IMR-90 (cell line): ENCODE results near the gene ADPRM. TPM values are rescaled to one million over a fixed set of nuclear protein-coding genes. Genes with fewer than 3 reads are reported as not detected.

Experiments
- ATAC-seq: fragments of 200-7000 bp; cut with Tn5 transposase; 2 replicates; pipeline ENCODE4 v1.9.1; 2020; ENCODE audit warnings: low read depth, mild to moderate bottlenecking, moderate library complexity
- BruUV-seq: library from RNA; stranded (reverse); fragments of 400-500 nt; replicated peaks from 2 replicates; lab custom pipeline; 2021; lab: Mats Ljungman, UMichigan
- CTCF ChIA-PET: fragments of 300-600 bp; formaldehyde crosslinking; extraction: SDS; loops from one replicate; lab custom pipeline; 2021; ENCODE audit warnings: antibody characterized with exemption; lab: Yijun Ruan, JAX
- POLR2A ChIA-PET: fragments of 300-600 bp; sonication (Branson Sonifier 250); formaldehyde crosslinking; loops from one replicate; lab custom pipeline; 2022; ENCODE audit warnings: antibody characterized with exemption; ENCODE audit not compliant: unreplicated experiment; lab: Charles Lee
- DNase-seq: peaks from one replicate; pipeline ENCODE4 v3.0.0; 2013
- H2AFZ ChIP-seq: replicated peaks from 2 replicates; pipeline ENCODE3; 2013; ENCODE audit warnings: low read length, mild to moderate bottlenecking; ENCODE audit not compliant: poor library complexity
- H2AK5ac ChIP-seq: 2 replicates; pipeline ENCODE4 v1.6.1; 2013; ENCODE audit warnings: low read depth, low read length, inconsistent platforms
- H2AK9ac ChIP-seq: replicated peaks from 2 replicates; pipeline ENCODE3; 2013; ENCODE audit warnings: mild to moderate bottlenecking, low read depth, low read length, moderate library complexity; ENCODE audit not compliant: poor library complexity
- H2BK120ac ChIP-seq: 2 replicates; pipeline ENCODE4 v1.6.1; 2013; ENCODE audit warnings: low read depth, low read length, inconsistent platforms
- H2BK15ac ChIP-seq: 3 replicates; pipeline ENCODE4 v1.6.1; 2013; ENCODE audit warnings: low read depth, low read length, inconsistent platforms
- H2BK20ac ChIP-seq: 2 replicates; pipeline ENCODE4 v1.6.1; 2013; ENCODE audit warnings: low read depth, mild to moderate bottlenecking, inconsistent platforms, low read length, moderate library complexity
- H2BK5ac ChIP-seq: 2 replicates; pipeline ENCODE4 v1.6.1; 2013; ENCODE audit warnings: mild to moderate bottlenecking, low read depth, low read length, inconsistent platforms; ENCODE audit not compliant: poor library complexity, severe bottlenecking
- H3K14ac ChIP-seq: replicated peaks from 2 replicates; pipeline ENCODE4 v1.6.1; 2013; ENCODE audit warnings: low read depth, low read length, inconsistent platforms
- H3K18ac ChIP-seq: 2 replicates; pipeline ENCODE4 v1.6.1; 2013; ENCODE audit warnings: low read depth, low read length, control low read depth
- H3K23ac ChIP-seq: 2 replicates; pipeline ENCODE4 v1.6.1; 2013; ENCODE audit warnings: low read depth, low read length, inconsistent platforms
- H3K27ac ChIP-seq: 2 replicates; pipeline ENCODE4 v1.5.1; 2013; ENCODE audit warnings: mild to moderate bottlenecking, control low read depth, low read length; ENCODE audit not compliant: insufficient read depth
- H3K27me3 ChIP-seq: 2 replicates; pipeline ENCODE4 v1.6.1; 2013; ENCODE audit warnings: low read length; ENCODE audit not compliant: control insufficient read depth, insufficient read depth
- H3K36me3 ChIP-seq: 2 replicates; pipeline ENCODE4 v1.6.1; 2013; ENCODE audit warnings: low read length, mixed read lengths; ENCODE audit not compliant: control insufficient read depth, insufficient read depth
- H3K4ac ChIP-seq: 2 replicates; pipeline ENCODE4 v1.6.1; 2013; ENCODE audit warnings: low read depth, low read length, inconsistent platforms
- H3K4me1 ChIP-seq: 2 replicates; pipeline ENCODE4 v1.6.1; 2013; ENCODE audit warnings: low read length, mixed read lengths; ENCODE audit not compliant: control insufficient read depth, insufficient read depth
- H3K4me2 ChIP-seq: 2 replicates; pipeline ENCODE4 v1.6.1; 2013; ENCODE audit warnings: low read depth, mild to moderate bottlenecking, control low read depth, low read length, moderate library complexity
- H3K4me3 ChIP-seq: 2 replicates; pipeline ENCODE4 v1.5.1; 2013; ENCODE audit warnings: low read depth, mild to moderate bottlenecking, control low read depth, low read length, moderate library complexity; ENCODE audit not compliant: insufficient read depth
- H3K56ac ChIP-seq: 2 replicates; pipeline ENCODE4 v1.6.1; 2013; ENCODE audit warnings: low read length, inconsistent platforms; ENCODE audit not compliant: insufficient read depth; ENCODE audit errors: extremely low read depth
- H3K79me1 ChIP-seq, 2 experiments: 2 replicates each; pipeline ENCODE4 v1.6.1; 2013; ENCODE audit warnings: low read length in 2 of 2, inconsistent platforms in 1 of 2, low read depth in 1 of 2
- H3K9ac ChIP-seq: 2 replicates; pipeline ENCODE4 v1.6.1; 2013; ENCODE audit warnings: low read depth, low read length, control low read depth
- H3K9me1 ChIP-seq: 2 replicates; pipeline ENCODE4 v1.6.1; 2013; ENCODE audit warnings: low read length, inconsistent platforms; ENCODE audit not compliant: insufficient read depth
- H3K9me3 ChIP-seq: 2 replicates; pipeline ENCODE4 v1.6.1; 2013; ENCODE audit warnings: low read length; ENCODE audit not compliant: control insufficient read depth, insufficient read depth
- H4K20me1 ChIP-seq: 2 replicates; pipeline ENCODE4 v1.6.1; 2013; ENCODE audit warnings: low read length, inconsistent platforms; ENCODE audit not compliant: insufficient read depth
- H4K5ac ChIP-seq: 2 replicates; pipeline ENCODE4 v1.6.1; 2013; ENCODE audit warnings: mild to moderate bottlenecking, low read depth, low read length, control low read depth
- H4K8ac ChIP-seq, 2 experiments: 2 replicates each; pipeline ENCODE4 v1.6.1; 2013; ENCODE audit warnings: low read depth in 2 of 2, low read length in 2 of 2, control low read depth in 1 of 2, inconsistent platforms in 1 of 2
- H4K91ac ChIP-seq: 2 replicates; pipeline ENCODE4 v1.6.1; 2013; ENCODE audit warnings: low read depth, low read length, inconsistent platforms; ENCODE audit not compliant: insufficient read depth
- BHLHE40 ChIP-seq: fragments of 150-350 bp; IDR thresholded peaks from 2 replicates; pipeline ENCODE4 v1.6.1; 2016; ENCODE audit warnings: mild to moderate bottlenecking, low read depth, low read length
- CHD1 ChIP-seq: IDR thresholded peaks from 2 replicates; pipeline ENCODE4 v1.6.1; 2012; ENCODE audit warnings: low read depth, low read length, improper control_type of control experiment
- CTCF ChIP-seq: conservative IDR thresholded peaks from 2 replicates; pipeline ENCODE4 v1.5.1; 2012; ENCODE audit warnings: mild to moderate bottlenecking, low read depth, low read length, improper control_type of control experiment
- ELK1 ChIP-seq: fragments of 150-350 bp; IDR thresholded peaks from 2 replicates; pipeline ENCODE4 v1.6.1; 2016; ENCODE audit warnings: low read depth, mild to moderate bottlenecking, low read length, moderate library complexity, borderline replicate concordance
- FOS ChIP-seq: fragments of 150-350 bp; IDR thresholded peaks from 2 replicates; pipeline ENCODE4 v1.6.1; 2016; ENCODE audit warnings: low read depth, low read length
- MAFK ChIP-seq: IDR thresholded peaks from 2 replicates; pipeline ENCODE4 v1.6.1; 2012; ENCODE audit warnings: low read depth, low read length, improper control_type of control experiment
- MAZ ChIP-seq: IDR thresholded peaks from 2 replicates; pipeline ENCODE4 v1.6.1; 2012; ENCODE audit warnings: low read depth, mild to moderate bottlenecking, low read length, improper control_type of control experiment, moderate library complexity, borderline replicate concordance
- MXI1 ChIP-seq: IDR thresholded peaks from 2 replicates; pipeline ENCODE4 v1.6.1; 2012; ENCODE audit warnings: low read depth, mild to moderate bottlenecking, low read length, moderate library complexity, borderline replicate concordance
- POLR2A ChIP-seq: IDR thresholded peaks from 2 replicates; pipeline ENCODE4 v1.6.1; 2012; ENCODE audit warnings: mild to moderate bottlenecking, low read depth, low read length
- RAD21 ChIP-seq: IDR thresholded peaks from 2 replicates; pipeline ENCODE4 v1.6.1; 2012; ENCODE audit warnings: low read length, improper control_type of control experiment
- RCOR1 ChIP-seq: IDR thresholded peaks from 2 replicates; pipeline ENCODE4 v1.6.1; 2012; ENCODE audit warnings: mild to moderate bottlenecking, low read length, improper control_type of control experiment; ENCODE audit not compliant: insufficient replicate concordance
- RFX5 ChIP-seq: IDR thresholded peaks from 2 replicates; pipeline ENCODE4 v1.8.0; 2012; ENCODE audit warnings: low read depth, mild to moderate bottlenecking, low read length, moderate library complexity
- SMC3 ChIP-seq: fragments of 150-350 bp; IDR thresholded peaks from 2 replicates; pipeline ENCODE4 v1.6.1; 2016; ENCODE audit warnings: low read depth, mild to moderate bottlenecking, antibody characterized with exemption, low read length, moderate library complexity
- USF2 ChIP-seq: fragments of 150-350 bp; IDR thresholded peaks from 2 replicates; pipeline ENCODE4 v1.6.1; 2017; ENCODE audit warnings: mild to moderate bottlenecking, antibody characterized with exemption, low read length, low read depth
- WGBS, 2 experiments: methylation state at CpG; one replicate each; pipeline versions ENCODE4 v1.1.5 to v1.1.7; 2013; ENCODE audit warnings: missing lambda C conversion rate in 2 of 2; ENCODE audit not compliant: insufficient read length in 1 of 2; ENCODE audit errors: extremely low coverage in 2 of 2; 5-methylcytosine and 5-hydroxymethylcytosine counted together
- dilution Hi-C: fragments of 300-500 bp; cut with HindIII; formaldehyde crosslinking; loops from one replicate; pipeline ENCODE4 v1.14.3; 2018; ENCODE audit warnings: low sequenced_read_pairs; ENCODE audit not compliant: unreplicated experiment
- in situ Hi-C: fragments of 300-500 bp; cut with MboI; formaldehyde crosslinking; loops from 3 replicates; pipeline ENCODE4 v1.14.3; 2019; ENCODE audit warnings: low sequenced_read_pairs, inconsistent platforms, mixed read lengths
- intact Hi-C: fragments of 100-400 bp; cut with micrococcal nuclease; formaldehyde crosslinking; loops from 2 replicates; pipeline ENCODE4 v1.10.0; 2022
- polyA plus RNA-seq, 3 experiments: library from polyadenylated mRNA; depleted of rRNA; stranded (reverse); fragments of >200 nt; gene quantifications; 2 replicates each; pipeline ENCODE4 v1.2.3, GENCODE V29; 2012; ENCODE audit warnings: low replicate concordance in 1 of 3
- total RNA-seq: library from RNA; depleted of rRNA; stranded (reverse); fragments of >200 nt; gene quantifications from 2 replicates; pipeline ENCODE4 v1.2.3, GENCODE V29; 2012

Gene ADPRM
- total and polyA plus RNA-seq, 2 of the 4 experiments (the other 2 are of a cell fraction): 7.4 to 12.2 TPM

- no peak overlapping the region for H3K27ac ChIP-seq
- no peak overlapping the region for H3K4me2 ChIP-seq
- no peak overlapping the region for H3K9ac ChIP-seq
- no peak overlapping the region for H4K91ac ChIP-seq
- no peak overlapping the region for H4K5ac ChIP-seq
- H3K9me3 ChIP-seq: no peaks in the 10 kb centered on the region
- no peak overlapping the region for H3K23ac ChIP-seq
- no peak overlapping the region for H2BK5ac ChIP-seq
- ChIA-PET CTCF (no interaction called here), POLR2A (no interaction called here)
- H3K4me3 ChIP-seq: no peak overlapping the region
- no peak overlapping the region for H2BK15ac ChIP-seq
- 81% methylated on average over 2 of the region's 5 CpGs; no CpG with 5 or more reads in 1 of the 2 experiments for WGBS, 2 experiments
- dilution Hi-C loops (no loop called here), in situ Hi-C loops (loop anchor here (10.0 kb wide), 1 partner anchor 62 kb away; no protein-coding TSS in a partner anchor), intact Hi-C loops (loop anchor here (10.0 kb wide), 1 partner anchor 1268 kb away; the partner anchor contains the start of gene ZNF18)
- H2AFZ ChIP-seq: no peak overlapping the region
- no peak overlapping the region for H3K56ac ChIP-seq
- DNase-seq: no peak
- H3K36me3 ChIP-seq: peaks cover 5% of the 10 kb centered on the region
- no peak overlapping the region for H2AK5ac ChIP-seq
- 0 out of 2 replicates have a peak, but pooled peaks cover 3% of the 10 kb centered on the region for H3K9me1 ChIP-seq
- no peaks in the 10 kb centered on the region; the same call in 1 of the 2 replicates for H3K4me1 ChIP-seq
- H4K8ac ChIP-seq: no peak overlapping the region
- no peak overlapping the region for H3K18ac ChIP-seq
- no peaks in the 10 kb centered on the region for H4K20me1 ChIP-seq
- BruUV-seq: no TSS peak
- H3K79me1 ChIP-seq: no peaks in the 10 kb centered on the region
- H2BK120ac ChIP-seq: no peak overlapping the region
- no peak overlapping the region for H3K14ac ChIP-seq
- H3K4ac ChIP-seq: no peak overlapping the region
- H2BK20ac ChIP-seq: no peak overlapping the region
- H3K27me3 ChIP-seq: no peaks in the 10 kb centered on the region
- no peak for ATAC-seq
- H2AK9ac ChIP-seq: no peak overlapping the region
- TF ChIP-seq FOS (no peak), USF2 (no peak), CHD1 (no peak), MAZ (no peak), MXI1 (no peak), SMC3 (no peak), BHLHE40 (no peak), CTCF (no peak), RCOR1 (no peak), RAD21 (no peak), MAFK (no peak), RFX5 (no peak), ELK1 (no peak), POLR2A (no peak)
Measured at GRCh38 chr17:10727192-10727591, 29.8 kb downstream of the ADPRM start.
